GM18858 (cell line): ENCODE data around the gene ARHGEF4.

Source experiments
- ATAC-seq: cut with Tn5 transposase; IDR thresholded peaks from one replicate; pipeline ENCODE4 v1.9.1; 2021; ENCODE audit not compliant: unreplicated experiment

ARHGEF4 gene

GRCh38 chr2:131006561-131006960 is 169.8 kb downstream of the ARHGEF4 start:
- ATAC-seq: no peak

DNA sequence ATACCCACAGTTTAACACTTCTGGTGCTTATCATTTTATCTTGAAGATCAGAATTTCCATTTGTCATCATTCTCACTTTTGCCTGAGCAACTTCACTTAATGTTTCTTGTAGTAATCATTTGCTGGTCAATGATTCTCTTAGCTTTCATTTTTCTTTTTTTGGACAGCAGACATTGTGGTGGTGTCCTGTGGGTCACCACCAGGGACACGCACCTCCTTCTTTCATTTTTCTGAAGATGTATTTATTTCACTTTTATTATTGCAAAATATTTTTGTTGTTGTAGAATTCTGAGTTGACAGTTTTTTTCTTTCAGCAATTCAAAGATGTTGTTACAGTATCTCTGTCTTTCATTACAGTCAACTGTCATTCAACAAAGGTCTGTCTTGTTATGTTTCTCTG is 172.3 kb downstream of the ARHGEF4 start:
- no peak for ATAC-seq

DNA sequence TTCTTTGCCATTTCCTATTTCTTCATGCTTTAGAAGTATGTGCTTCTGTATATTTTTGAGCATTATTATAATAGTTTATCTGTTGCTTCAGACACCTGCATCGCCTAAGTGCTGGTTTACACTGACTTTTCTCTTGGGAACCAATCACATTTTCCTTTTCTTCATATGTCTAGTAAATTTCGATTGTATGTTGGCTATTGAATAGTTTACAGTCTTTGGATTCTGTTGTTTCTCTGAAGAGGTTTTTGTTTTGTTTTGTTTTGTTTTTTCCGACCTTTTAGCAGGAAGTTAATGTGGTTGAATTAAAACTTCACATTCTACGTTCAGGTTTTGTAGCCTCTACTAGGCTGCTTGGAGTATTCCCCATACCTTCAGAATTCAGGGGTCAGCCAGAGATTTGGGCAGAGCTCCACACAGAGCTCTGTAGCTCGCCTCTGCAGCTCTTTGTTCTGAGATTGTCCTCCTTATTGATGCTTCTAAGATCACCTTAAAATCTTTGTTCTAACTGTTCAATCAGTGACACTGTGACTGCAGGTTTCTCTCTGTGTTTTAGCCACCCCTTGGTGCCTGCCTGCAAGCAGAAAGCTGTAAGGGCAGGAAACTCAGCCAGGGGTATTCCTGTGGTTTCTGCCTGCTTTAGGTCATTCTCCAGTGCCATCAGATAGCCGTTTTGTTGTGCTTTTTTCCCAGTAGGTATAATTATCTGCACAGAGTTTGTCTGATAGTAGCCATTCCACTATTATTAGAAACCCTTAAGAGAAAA is 173.2 kb downstream of the ARHGEF4 start:
- no peak for ATAC-seq

DNA sequence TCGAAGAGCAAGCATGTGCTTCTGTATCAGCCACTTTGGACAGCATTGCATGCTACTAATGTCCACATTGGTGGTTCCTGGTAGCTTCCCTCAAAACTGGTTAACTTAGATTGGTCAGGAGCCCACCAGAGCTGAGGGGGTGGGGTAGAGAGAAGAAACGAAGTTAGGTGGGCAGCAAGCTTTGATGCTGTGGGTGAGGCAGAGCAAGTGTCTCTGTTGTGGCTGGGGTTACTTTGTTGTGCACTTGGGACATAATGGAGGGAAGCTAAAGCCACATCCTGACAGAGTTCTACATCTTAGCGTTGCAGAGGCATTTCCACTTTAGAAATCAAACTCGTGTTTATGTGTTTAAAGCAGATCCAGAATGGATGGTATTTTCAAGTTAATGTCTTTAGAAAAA is 173.9 kb downstream of the ARHGEF4 start:
- ATAC-seq: no peak

GRCh38 chr2:131011486-131011885 is 174.8 kb downstream of the ARHGEF4 start:
- ATAC-seq: no peak

- no peak for ATAC-seq
These were observed 177.4 kb downstream of the ARHGEF4 start for GRCh38 chr2:131014141-131014540.

GRCh38 chr2:131015764-131016163 is 179.1 kb downstream of the ARHGEF4 start:
- no peak for ATAC-seq

DNA sequence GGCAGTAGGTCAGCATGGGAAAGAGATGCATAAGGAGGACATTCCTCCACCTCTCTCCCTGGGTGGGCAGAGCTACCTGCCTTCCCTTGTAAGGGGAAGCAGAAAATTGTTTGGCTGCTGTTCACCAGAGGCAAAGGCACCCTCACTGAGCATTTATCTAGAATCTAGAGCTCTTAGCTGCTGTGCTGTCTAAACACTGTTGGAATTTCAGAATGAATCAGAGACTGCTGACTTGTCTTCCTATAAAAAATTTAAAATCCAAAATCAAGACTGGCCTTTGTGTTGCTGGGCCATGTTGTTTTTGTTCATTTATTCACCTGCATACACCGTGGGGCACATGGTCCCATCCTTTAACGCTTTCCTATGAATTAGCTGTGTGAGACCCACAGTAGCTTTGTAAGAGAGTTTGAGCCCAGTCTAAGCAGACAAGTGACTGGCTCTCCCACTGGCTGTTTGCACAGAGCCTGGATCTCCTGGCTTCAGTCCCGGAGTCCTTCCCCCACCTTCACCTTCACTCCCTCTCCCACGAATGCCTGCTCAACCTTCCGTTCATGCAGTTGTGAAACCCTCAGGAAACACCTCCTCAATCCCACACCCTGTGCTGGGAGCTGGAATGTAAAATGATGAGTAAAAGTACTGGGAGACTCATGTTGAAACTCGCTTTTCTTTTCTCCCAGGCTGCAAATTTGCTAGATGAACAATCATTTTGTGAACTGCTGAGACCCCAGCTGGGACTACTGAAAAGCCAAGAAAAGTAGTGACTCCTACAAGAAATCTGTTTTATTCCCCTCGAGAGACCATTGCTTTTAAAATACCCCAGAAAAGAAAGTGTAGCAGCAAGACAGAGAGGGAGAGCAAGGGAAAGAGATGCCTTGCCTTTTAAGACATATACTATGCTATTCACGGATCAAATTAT is 180.4 kb downstream of the ARHGEF4 start:
- no peak for ATAC-seq

DNA sequence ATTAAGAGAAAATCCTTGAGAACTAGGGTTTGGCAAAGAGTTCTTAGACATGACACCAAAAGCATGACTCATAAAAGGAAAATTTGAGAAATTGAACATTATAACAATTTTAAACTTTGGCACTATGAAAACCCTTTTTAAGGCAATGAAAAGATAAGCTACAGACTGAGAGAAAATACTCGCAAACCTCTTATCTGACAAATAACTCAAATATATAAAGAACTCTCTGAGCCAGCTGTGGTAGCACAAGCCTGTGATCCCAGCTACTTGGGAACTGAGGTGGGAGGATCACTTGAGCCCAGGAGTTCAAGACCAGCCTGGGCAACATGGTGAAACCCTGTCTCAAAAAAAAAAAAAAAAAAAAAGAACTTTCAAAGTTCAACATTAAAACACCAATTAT is 186.0 kb downstream of the ARHGEF4 start:
- ATAC-seq: no peak

DNA sequence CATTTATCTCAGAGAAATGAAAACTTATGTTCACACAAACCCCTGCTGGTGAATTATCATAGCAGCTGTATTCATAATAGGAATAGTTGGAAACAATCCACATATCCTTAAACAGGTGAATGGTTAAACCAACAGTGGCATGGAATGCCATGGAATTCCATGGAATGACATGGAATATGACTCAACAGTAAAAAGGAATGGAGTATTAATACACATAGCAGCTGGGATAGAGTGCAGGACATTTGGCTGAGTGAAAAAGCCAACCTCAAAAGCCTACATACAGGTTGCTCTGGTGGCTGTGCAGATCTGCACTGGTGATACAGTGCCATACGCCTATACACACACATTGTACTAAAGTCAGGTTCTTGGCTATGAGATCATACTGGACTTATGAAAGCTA is 187.0 kb downstream of the ARHGEF4 start:
- ATAC-seq: no peak

DNA sequence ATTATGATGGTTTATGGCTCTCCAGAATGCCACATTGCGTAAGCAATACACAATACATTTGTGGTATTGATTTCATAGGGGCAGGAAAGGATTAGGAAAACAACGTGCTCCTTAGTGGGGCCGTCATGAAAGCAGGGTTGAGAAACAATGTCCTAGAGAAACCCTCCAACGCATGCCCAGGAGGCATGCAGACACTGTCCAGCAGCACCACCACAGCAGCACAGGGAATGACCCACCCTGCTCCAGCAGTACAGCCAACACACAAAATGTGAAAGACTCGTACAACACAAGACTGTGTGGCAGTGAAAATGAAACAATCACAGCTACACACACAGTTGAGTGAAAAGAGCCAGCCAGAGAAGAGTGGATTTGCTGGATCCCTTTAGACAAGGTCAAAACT is 190.2 kb downstream of the ARHGEF4 start:
- no peak for ATAC-seq

GRCh38 chr2:131027566-131028528 is 191.1 kb downstream of the ARHGEF4 start:
- ATAC-seq: no peak

- ATAC-seq: no peak
These were observed 193.1 kb downstream of the ARHGEF4 start for GRCh38 chr2:131029812-131030211.

GRCh38 chr2:131030478-131030971 is 193.8 kb downstream of the ARHGEF4 start:
- ATAC-seq: no peak

GRCh38 chr2:131031431-131031841 is 194.7 kb downstream of the ARHGEF4 start:
- no peak for ATAC-seq

GRCh38 chr2:131031875-131032274 is 195.2 kb downstream of the ARHGEF4 start:
- no peak for ATAC-seq

DNA sequence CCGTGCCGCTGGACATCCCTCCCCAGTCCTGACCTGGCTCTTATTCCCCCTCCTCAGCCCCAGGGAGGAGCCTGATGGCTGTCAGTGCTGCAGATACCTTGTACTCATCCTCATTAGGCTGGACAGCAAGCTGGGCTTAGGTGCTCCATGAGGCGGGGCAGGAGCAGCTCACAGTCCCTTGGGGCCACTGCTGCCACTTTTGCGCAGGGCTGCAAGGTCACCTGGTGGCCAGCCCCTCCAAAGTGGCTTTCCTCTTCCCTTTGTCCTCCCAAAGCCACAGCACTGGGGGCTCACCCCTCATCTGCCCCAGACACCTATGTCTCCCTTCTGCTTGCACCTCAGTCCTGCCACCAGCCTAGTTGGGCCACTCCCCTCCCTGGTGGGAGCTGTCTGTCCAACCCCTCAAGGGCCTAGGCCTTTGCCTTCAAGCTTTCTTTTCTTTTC is 195.7 kb downstream of the ARHGEF4 start:
- ATAC-seq: no peak

DNA sequence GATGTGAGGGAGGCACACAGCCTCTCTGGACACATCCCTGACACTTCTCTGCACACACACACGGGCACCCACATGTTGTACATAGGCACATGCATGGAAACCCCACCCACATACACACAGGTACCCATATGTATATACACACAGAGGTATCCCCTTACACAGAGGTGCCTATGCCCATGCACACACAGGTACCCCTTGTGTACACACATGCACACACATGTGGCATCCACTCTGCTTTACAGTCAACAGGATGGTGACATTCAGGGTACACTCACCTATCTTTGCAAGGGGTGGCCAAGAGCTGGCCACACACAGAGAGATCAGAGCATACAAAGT is 197.0 kb downstream of the ARHGEF4 start:
- ATAC-seq: no peak

- no peak for ATAC-seq
These were observed 197.7 kb downstream of the ARHGEF4 start for GRCh38 chr2:131034122-131035051.
